ENCODE data around the gene IFI16.

The IFI16 gene

GRCh38 chr1:158978730-158979129, 31.0 kb upstream of the IFI16 start:
- no peak for DNase-seq (ENCODE audit: low read depth)
- TF ChIP-seq, protein P1, sequence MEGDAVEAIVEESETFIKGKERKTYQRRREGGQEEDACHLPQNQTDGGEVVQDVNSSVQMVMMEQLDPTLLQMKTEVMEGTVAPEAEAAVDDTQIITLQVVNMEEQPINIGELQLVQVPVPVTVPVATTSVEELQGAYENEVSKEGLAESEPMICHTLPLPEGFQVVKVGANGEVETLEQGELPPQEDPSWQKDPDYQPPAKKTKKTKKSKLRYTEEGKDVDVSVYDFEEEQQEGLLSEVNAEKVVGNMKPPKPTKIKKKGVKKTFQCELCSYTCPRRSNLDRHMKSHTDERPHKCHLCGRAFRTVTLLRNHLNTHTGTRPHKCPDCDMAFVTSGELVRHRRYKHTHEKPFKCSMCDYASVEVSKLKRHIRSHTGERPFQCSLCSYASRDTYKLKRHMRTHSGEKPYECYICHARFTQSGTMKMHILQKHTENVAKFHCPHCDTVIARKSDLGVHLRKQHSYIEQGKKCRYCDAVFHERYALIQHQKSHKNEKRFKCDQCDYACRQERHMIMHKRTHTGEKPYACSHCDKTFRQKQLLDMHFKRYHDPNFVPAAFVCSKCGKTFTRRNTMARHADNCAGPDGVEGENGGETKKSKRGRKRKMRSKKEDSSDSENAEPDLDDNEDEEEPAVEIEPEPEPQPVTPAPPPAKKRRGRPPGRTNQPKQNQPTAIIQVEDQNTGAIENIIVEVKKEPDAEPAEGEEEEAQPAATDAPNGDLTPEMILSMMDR (conservative IDR thresholded peaks at IDR 0.05; ENCODE audit: low read depth, low read length): no peak
- H3K4me3 ChIP-seq (ENCODE audit: low read depth, low read length): no peak overlapping the region

- no peak overlapping the region for H3K4me3 ChIP-seq (ENCODE audit: low read depth, low read length)
- TF ChIP-seq, protein P1 (conservative IDR thresholded peaks at IDR 0.05; ENCODE audit: low read depth, low read length): no peak
- DNase-seq (ENCODE audit: low read depth): peak; percentile 5
Measured at GRCh38 chr1:158979229-158979628, 30.5 kb upstream of the IFI16 start.

DNA sequence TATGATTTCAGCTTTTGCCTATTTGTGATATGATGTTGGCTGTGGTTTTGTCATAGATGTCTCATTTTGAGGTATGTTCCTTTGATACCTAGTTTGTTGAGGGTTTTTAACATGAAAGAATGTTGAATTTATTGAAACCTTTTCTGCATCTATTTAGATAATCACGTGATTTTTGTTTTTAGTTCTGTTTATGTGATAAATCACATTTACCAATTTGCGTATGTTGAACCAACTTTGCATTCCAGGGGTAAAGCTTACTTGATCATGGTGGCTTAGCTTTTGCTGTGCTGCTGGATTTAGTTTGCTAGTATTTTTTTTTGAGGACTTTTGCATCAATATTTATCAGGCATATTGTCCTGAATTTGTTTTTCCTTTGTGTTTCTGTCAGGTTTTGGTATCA, 26.5 kb upstream of the IFI16 start:
- no peak overlapping the region for H3K4me3 ChIP-seq (ENCODE audit: low read depth, low read length)
- TF ChIP-seq, protein P1 (conservative IDR thresholded peaks at IDR 0.05; ENCODE audit: low read depth, low read length): no peak
- DNase-seq (ENCODE audit: low read depth): no peak

DNA sequence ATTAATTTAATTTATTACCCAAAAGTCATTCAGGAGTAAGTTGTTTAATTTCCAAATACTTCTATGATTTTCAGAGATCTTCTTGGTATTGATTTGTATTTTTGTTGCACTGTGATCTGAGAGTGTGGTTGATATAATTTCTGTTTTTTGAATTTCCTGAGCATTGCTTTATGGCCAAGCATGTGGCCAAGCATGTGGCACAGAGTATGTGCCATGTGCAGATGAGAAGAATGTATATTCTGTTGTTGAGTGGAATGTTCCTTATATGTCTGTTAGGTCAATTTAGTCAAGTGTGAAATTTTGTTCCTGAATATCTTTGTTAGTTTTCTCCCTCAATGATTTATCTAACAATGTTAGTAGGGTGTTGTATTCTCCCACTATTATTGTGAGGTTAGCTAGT, 25.3 kb upstream of the IFI16 start:
- no peak for DNase-seq (ENCODE audit: low read depth)
- no peak overlapping the region for H3K4me3 ChIP-seq (ENCODE audit: low read depth, low read length)
- TF ChIP-seq, protein P1 (conservative IDR thresholded peaks at IDR 0.05; ENCODE audit: low read depth, low read length): no peak

DNA sequence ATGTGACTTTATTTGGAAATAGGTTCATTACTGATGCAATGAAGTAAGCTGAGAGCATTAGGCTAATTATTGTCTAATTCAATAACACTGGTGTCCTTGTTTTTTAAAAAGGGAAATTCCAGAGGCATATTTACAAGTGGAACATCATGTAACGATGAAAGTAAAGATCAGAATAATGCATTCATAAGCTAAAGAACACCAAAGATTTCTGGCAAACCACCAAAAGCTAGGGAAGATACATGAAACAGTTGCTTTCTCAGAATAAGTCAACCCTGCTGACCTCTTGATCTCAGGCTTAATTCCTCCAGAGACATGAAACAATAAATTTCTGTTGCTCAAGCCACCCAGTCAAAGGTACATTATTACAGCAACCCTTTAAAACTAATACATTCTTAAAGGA, 20.3 kb upstream of the IFI16 start:
- DNase-seq (ENCODE audit: low read depth): no peak
- no peak overlapping the region for H3K4me3 ChIP-seq (ENCODE audit: low read depth, low read length)
- TF ChIP-seq, protein P1 (conservative IDR thresholded peaks at IDR 0.05; ENCODE audit: low read depth, low read length): no peak

- TF ChIP-seq, protein P1 (conservative IDR thresholded peaks at IDR 0.05; ENCODE audit: low read depth, low read length): no peak
- H3K4me3 ChIP-seq (ENCODE audit: low read depth, low read length): no peak overlapping the region
- no peak for DNase-seq (ENCODE audit: low read depth)
Measured at GRCh38 chr1:158992787-158993312, 16.9 kb upstream of the IFI16 start.

- TF ChIP-seq, protein P1 (conservative IDR thresholded peaks at IDR 0.05; ENCODE audit: low read depth, low read length): no peak
- no peak for DNase-seq (ENCODE audit: low read depth)
- H3K4me3 ChIP-seq (ENCODE audit: low read depth, low read length): no peak overlapping the region
Measured at GRCh38 chr1:158996998-158997397, 12.7 kb upstream of the IFI16 start.

Measured in choroid plexus epithelial cell (primary cell).